Measurements from ENCODE around the gene CHAF1B.

DNA sequence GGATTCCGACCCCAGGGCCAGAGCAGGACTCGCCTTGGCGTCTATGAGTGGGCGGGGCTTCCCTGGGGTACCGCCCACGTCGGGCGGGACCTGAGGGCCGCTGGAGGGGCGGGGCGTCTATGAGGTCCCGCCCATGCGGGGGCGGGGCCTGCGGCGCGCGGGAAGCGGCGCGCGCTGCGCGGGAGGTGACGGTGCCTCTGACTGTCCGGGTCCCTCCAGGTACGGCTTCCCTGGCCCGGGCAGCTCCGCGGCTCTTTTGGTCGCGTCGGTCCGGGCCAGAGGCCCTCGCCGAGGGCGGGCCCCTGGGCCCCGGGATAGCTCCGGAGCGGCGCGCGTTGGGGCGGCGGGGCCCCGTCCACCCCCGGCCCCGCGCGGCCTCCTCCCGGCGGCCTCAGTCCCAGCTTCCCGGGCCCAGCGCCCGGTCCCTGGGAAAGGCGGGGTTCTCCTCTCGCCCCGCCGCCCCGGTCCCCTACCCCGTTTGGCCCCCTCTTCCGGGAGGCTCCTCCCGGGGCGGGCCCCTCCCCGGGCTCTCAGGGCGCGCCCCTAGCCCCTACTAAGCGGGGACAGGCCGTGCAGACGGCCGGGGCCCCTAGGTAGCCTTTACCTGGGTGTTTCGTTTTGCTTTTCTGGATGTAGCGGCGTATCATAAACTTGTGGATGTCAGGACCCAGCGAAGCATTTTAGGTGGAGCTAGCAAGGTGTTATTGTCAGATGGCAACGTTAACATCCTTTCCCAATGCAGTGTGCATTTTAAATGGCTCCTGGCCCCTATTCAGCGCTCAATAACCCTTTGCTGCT lies at the start of gene CHAF1B:
- TF ChIP-seq CTCF (IDR thresholded peaks at IDR 0.05) (no peak), POLR2A (IDR thresholded peaks at IDR 0.05) (peak; percentile 26), POLR2AphosphoS5 (IDR thresholded peaks at IDR 0.05) (peak in 1 of 3 donors; percentile 34)
